Activated CD4-positive, alpha-beta T cell treated with anti-CD3 and anti-CD28 coated beads, Interleukin-2, amount 10 ng/mL, durations not matched to agents 7 days and 5 days (primary cell): ENCODE measurements around the gene AK1. TPM values are rescaled to one million over a fixed set of nuclear protein-coding genes. Genes with fewer than 3 reads are reported as not detected.
"Not testable (repeated sequence)": the region's sequence is repeated elsewhere in the genome, so short reads cannot be mapped to it uniquely, and the experiment has no call there.

ENCODE experiments used
- CTCF ChIA-PET: fragments of 350-600 bp; sonication (Branson Sonifier 250); formaldehyde crosslinking; loops from one replicate; lab custom pipeline; 2021; ENCODE audit warnings: antibody characterized with exemption; lab: Charles Lee
- POLR2A ChIA-PET: fragments of 350-600 bp; sonication (Branson Sonifier 250); formaldehyde crosslinking; loops from one replicate; lab custom pipeline; 2021; ENCODE audit warnings: antibody characterized with exemption; lab: Charles Lee
- DNase-seq: peaks from one replicate; pipeline ENCODE4 v3.0.0-alpha.2; 2020
- H3K27ac Mint-ChIP-seq: one replicate; pipeline ENCODE4 v1.8.0; 2021; ENCODE audit warnings: mild to moderate bottlenecking, moderate library complexity, mixed read lengths
- H3K27me3 Mint-ChIP-seq: one replicate; pipeline ENCODE4 v1.8.0; 2021; ENCODE audit warnings: mixed read lengths
- H3K36me3 Mint-ChIP-seq: one replicate; pipeline ENCODE4 v1.8.0; 2021; ENCODE audit warnings: low read depth, mixed read lengths
- H3K4me1 Mint-ChIP-seq: one replicate; pipeline ENCODE4 v1.8.0; 2021; ENCODE audit warnings: mixed read lengths
- H3K4me3 Mint-ChIP-seq: one replicate; pipeline ENCODE4 v1.8.0; 2021; ENCODE audit warnings: mild to moderate bottlenecking, moderate library complexity, mixed read lengths
- H3K9me3 Mint-ChIP-seq: one replicate; pipeline ENCODE4 v1.8.0; 2021; ENCODE audit warnings: mixed read lengths
- total RNA-seq, 2 experiments: library from RNA; stranded (reverse); gene quantifications; one replicate each; pipeline ENCODE4 v1.2.3, GENCODE V29; 2021

The AK1 gene
- total RNA-seq, 2 experiments from 2014 or later: 53.7 to 62.3 TPM

DNA sequence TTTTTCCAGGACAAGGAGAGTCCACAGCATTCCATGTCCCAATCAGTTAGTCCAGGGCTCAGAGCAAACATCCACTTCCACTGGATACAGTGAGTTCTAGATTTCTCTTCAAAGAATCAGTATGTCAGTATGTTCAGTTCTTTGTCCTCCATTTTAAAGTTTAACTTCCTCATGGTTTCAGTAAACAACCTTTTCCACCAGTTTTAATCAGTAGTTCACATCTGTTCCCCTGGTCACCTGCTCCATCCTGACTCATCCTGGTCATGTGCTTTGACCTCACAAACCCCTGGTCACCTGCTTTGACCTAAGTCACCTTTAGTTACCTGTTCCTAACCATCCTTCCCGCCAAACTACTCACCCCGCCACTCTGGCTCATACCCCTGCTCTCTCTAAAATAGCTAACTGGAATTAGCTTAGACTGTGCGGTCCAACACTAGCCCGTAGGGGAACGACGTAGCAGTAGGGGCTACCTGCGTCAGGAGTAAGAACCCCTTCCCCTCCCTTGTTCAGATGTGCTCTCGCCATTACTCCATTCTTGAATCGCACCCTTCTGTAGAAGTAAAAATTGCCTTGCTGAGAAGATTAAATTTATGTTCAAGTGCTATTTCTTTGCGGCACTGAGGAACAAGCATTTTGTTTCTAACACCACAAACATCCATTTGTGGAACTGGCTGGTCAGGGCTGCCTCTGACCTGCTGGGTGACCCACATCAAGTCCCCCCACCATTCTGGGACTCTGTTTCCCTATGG is 28.5 kb downstream of the AK1 start:
- Mint-ChIP-seq H3K27me3 (no peaks in the 10 kb centered on the region), H3K4me3 (no peak overlapping the region), H3K4me1 (peaks cover 26% of the 10 kb centered on the region), H3K9me3 (peaks cover 27% of the 10 kb centered on the region), H3K27ac (no peak overlapping the region), H3K36me3 (peaks cover 35% of the 10 kb centered on the region)
- POLR2A ChIA-PET: no interaction called here
- no peak for DNase-seq
- CTCF ChIA-PET: interaction anchor here (2.4 kb wide), 1 partner anchor 21 kb away, joined by 6 read pairs; no protein-coding TSS in a partner anchor

DNA sequence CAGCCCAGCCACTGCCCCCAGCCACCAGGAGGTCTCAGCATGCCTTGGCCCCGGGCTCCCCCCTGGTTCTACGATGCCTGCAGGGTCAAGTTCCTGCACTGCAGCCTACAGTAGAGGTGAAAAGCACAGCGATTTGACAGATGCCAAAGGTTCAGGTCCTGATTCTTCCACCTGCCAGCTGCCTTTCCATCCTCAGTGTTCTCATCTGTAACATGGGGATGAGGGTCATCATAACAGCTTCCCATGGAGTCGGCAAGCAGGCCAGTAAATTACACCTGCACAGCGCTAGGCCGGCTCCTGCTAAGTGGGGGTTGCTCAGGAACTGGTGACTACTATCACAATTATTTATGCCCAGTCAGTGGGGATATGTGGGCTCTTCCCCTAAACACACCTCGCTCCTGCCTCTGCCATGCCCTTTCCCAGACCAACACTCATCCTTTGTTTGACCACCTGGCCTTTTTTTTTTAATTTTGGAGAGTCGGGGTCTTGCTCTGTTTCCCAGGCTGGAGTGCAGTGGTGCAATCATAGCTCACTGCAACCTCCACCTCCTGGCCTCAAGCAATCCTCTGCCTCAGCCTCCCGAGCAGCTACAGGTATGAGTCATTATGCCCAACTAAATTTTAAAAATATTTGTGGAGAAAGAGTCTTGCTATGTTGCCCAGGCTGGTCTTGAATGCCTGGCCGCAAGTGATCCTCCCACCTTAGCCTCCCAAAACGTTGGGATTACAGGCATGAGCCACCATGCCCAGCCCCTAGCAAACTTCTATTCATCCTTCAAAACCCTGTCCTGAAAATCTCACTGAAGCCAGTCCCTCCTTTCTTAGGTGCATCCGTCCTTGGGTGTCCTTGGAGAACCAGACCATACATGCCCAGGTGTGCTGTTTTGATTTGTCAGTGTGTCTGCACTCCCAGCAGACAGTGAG is 29.4 kb downstream of the AK1 start:
- CTCF ChIA-PET: interaction anchor here (1.3 kb wide), 1 partner anchor 22 kb away, joined by 5 read pairs; no protein-coding TSS in a partner anchor
- POLR2A ChIA-PET: no interaction called here
- H3K4me3 Mint-ChIP-seq: no peak overlapping the region
- H3K36me3 Mint-ChIP-seq: peaks cover 35% of the 10 kb centered on the region
- H3K27me3 Mint-ChIP-seq: no peaks in the 10 kb centered on the region
- H3K9me3 Mint-ChIP-seq: peaks cover 27% of the 10 kb centered on the region
- peaks cover 19% of the 10 kb centered on the region for H3K4me1 Mint-ChIP-seq
- DNase-seq: no peak
- no peak overlapping the region for H3K27ac Mint-ChIP-seq

DNA sequence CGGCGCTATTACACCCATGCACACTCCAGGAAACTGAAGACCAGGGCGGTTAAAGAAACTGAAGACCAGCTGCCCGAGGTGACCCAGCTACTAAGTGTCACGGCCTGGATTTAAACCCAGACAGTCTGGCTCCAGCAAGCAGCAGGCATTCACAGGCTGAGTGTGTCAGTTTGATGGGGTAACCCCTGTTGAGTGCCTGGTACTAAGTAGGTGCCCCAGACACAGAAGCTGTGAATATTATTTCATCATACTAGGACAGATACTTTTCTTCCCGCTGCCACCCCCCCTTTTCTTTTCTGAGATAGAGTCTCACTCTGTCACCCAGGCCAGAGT is 30.3 kb downstream of the AK1 start:
- Mint-ChIP-seq H3K4me1 (peaks cover 11% of the 10 kb centered on the region), H3K36me3 (peaks cover 33% of the 10 kb centered on the region), H3K27ac (no peak overlapping the region), H3K27me3 (no peaks in the 10 kb centered on the region), H3K9me3 (peaks cover 25% of the 10 kb centered on the region), H3K4me3 (no peak overlapping the region)
- POLR2A ChIA-PET: no interaction called here
- CTCF ChIA-PET: interaction anchor here (0.9 to 1.6 kb wide), 4 partner anchors 8 to 23 kb away, joined by 3 to 5 read pairs (median 3); no protein-coding TSS in a partner anchor
- no peak for DNase-seq

DNA sequence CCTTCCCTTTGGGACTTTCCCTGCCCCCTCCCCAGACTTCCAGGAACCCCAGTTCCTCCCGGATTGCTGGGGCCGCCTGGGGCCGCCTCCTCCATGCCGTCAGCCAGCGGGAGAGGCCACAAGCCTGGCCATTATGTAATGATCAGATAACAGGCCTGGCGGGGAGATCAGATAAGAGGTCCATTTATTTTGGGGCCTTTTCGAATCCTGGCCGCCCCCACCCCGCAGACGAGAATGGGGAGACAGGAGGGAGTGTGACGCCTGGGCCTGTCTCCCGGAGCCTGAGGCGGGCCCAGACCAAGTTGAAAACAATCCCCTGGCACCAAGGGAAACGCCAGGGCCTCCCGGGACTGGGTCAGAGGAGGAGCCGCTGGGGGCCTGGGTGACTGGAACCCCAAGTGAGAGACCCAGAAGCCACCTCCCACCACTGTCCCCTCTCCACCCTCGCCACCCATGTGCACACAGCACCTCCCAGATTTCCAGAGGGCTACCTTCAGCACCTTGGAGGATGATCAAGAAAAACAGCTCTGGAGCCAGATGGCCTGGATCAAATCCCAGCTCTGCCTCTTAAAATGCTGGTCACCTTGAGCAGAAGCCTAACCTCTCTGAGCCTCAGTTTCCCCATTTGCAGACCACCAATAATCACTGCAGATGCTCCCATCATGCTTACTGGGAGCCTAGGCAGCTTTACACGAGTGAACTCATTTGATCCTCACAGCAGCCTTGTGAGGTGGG is 30.9 kb downstream of the AK1 start:
- DNase-seq: no peak
- Mint-ChIP-seq H3K27me3 (no peaks in the 10 kb centered on the region), H3K27ac (no peak overlapping the region), H3K4me3 (no peak overlapping the region), H3K4me1 (peaks cover 5% of the 10 kb centered on the region), H3K36me3 (peaks cover 28% of the 10 kb centered on the region), H3K9me3 (peaks cover 25% of the 10 kb centered on the region)
- ChIA-PET CTCF (interaction anchor here (0.9 to 1.6 kb wide), 4 partner anchors 8 to 23 kb away, joined by 3 to 5 read pairs (median 3); no protein-coding TSS in a partner anchor), POLR2A (no interaction called here)

DNA sequence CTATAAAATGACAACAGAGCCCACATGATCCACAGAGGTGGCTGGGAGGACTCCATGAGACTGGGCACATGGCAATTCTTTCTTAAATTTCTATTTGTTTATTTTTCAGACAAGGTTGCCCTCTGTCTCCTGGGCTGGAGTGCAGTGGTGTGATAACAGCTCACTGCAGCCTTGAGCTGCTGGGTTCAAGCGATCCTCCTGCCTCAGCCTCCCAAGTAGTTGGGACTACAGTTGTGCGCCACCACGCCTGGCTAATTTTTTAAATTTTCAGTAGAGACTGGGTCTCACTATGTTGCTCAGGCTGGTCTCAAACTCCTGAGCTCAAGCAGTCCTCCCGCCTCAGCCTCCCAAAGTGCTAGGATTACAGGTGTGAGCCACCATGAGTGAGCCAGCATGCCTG is 31.9 kb downstream of the AK1 start:
- POLR2A ChIA-PET: interaction anchor here (0.7 kb wide), 1 partner anchor 17 kb away, joined by 4 read pairs; no protein-coding TSS in a partner anchor
- CTCF ChIA-PET: interaction anchor here (0.6 to 1.6 kb wide), 2 partner anchors 9 to 24 kb away, joined by 3 to 4 read pairs; no protein-coding TSS in a partner anchor
- H3K27ac Mint-ChIP-seq: not testable (repeated sequence)

DNA sequence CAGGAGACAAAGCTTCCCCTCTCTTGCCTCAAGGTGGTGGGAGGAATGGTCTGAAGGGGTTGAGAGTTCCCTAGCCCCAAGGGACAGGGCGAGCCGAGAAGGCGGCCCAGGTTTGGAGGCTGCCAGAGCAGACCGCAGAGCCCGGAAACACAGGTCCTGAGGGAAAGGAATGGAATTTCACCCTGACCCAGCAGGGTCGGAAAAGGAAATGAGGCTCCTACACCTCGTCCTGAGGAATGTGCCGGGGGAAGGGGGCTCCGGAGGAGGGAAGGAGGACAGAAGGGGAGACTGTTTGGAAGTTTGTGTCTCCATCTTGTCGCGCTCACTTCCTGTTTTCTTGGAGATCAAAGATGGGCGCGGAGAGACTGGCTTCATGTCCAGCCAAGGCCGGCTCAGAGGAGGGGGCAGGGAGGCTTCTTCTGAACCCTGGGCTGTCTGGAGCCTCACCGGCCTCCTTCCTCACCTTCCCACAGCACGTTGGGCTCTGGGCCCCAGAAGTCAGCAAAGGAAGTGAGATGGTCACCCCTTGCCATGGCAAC is 32.6 kb downstream of the AK1 start:
- peaks cover 20% of the 10 kb centered on the region for H3K9me3 Mint-ChIP-seq
- H3K27ac Mint-ChIP-seq: no peak overlapping the region
- H3K4me3 Mint-ChIP-seq: no peak overlapping the region
- H3K36me3 Mint-ChIP-seq: peaks cover 16% of the 10 kb centered on the region
- H3K4me1 Mint-ChIP-seq: peaks cover 2% of the 10 kb centered on the region
- no peaks in the 10 kb centered on the region for H3K27me3 Mint-ChIP-seq
- no peak for DNase-seq
- POLR2A ChIA-PET: interaction anchor here (0.7 kb wide), 1 partner anchor 17 kb away, joined by 4 read pairs; no protein-coding TSS in a partner anchor
- CTCF ChIA-PET: interaction anchor here (0.6 to 1.5 kb wide), 4 partner anchors 23 to 273 kb away, joined by 3 to 4 read pairs (median 4); no protein-coding TSS in a partner anchor

More for the DNA sequence above, 31.9 kb downstream of the AK1 start:
- not testable (repeated sequence) for DNase-seq, H3K4me1 Mint-ChIP-seq, H3K4me3 Mint-ChIP-seq, H3K27me3 Mint-ChIP-seq
- peaks cover 23% of the 10 kb centered on the region for H3K36me3 Mint-ChIP-seq
- peaks cover 24% of the 10 kb centered on the region for H3K9me3 Mint-ChIP-seq

DNA sequence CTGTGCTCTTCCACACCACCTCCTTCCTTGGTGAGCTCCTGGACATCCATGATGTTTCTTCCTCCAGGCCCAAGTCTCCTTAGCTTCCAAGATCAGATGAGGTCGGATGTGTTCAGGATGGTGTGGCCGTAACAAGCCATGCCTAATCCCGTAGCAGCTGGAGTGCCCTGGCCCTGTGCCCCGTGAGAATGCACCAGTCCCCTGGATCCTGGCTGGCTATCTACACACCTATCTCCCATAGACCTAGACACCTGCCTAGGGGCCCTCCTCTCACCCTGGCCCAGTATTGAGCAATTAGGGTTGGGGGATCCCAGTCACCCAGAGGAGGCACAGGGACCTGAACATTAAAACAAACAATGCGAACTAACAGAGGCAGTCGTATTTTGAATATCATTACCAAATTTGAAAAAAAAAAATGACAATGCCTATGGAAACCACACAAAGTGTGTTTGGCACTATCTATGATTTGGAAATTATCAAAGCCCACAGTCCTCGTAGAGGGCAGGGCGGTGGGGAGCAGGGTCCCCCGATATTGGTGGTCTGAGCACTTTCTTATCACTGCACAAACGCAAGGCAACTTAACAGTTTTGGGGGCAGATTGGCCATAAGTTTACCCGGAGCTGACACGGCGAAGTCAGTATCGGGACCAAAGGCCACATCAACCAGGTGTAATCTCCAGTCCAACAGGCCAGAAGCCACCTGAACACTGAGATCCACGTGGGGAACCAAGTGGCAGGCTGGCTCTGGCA is 36.2 kb downstream of the AK1 start:
- Mint-ChIP-seq H3K9me3 (no peaks in the 10 kb centered on the region), H3K27me3 (no peaks in the 10 kb centered on the region), H3K27ac (no peak overlapping the region), H3K36me3 (no peaks in the 10 kb centered on the region), H3K4me1 (peaks cover 2% of the 10 kb centered on the region), H3K4me3 (no peak overlapping the region)
- ChIA-PET CTCF (interaction anchor here (1.8 to 2.4 kb wide), 2 partner anchors 11 to 22 kb away, joined by 3 to 8 read pairs; no protein-coding TSS in a partner anchor), POLR2A (no interaction called here)
- DNase-seq: no peak

DNA sequence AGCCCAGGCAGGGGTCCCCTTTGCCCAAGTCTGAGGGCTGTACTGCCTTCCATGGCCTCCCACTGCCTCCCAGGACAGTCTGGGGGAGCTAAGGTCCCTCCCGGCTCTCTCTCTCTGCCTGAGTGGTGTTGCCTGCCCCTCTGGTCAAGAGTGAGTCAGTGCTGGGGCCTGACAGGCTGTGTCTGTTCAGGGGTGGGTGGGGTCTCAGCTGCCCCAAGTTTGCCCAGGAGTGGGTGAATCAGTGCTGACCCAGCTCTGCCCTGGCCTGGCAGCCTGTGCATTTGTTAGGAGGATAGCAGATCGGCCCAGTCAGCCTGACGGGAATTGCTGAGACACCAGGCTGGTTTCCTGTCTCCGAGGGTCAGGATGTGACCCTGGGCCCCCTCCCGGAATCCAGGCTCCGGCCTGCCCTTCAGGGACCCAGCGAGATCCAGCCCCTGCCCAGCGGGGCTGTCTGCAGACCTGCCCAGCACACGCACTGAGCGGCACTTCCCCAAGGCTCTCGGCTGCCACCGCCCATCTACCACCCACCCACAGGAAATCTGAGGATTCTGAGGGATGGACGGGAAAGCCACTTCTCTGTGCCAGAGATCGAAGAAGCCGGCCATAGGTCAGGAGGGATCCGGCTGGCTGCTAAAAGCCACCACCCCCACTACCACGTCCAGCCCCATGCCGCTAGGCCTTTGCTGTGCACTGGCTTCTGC is 38.9 kb downstream of the AK1 start:
- ChIA-PET POLR2A (no interaction called here), CTCF (no interaction called here)
- Mint-ChIP-seq H3K4me3 (no peak overlapping the region), H3K27ac (no peak overlapping the region), H3K27me3 (no peaks in the 10 kb centered on the region), H3K36me3 (no peaks in the 10 kb centered on the region), H3K4me1 (peaks cover 4% of the 10 kb centered on the region), H3K9me3 (no peaks in the 10 kb centered on the region)
- no peak for DNase-seq

DNA sequence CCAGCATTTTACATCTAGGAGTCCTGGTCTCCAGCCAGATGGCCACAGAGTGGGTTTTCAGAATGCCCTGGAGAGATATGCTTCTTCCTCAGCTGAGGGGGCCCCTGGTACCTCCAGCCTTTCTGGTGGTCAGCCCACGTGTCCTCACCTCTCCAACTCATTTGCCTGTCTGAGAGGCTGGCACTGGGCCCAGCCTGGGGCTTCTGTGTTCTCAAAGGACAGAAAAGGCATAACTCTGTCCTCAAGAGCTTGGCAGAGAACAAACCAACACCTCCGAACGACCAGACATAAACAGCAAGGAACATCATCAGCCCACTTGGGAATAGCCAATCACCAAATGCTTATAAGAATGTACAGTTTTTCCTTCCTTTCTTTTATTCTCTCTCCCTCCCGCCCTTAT is 40.1 kb downstream of the AK1 start:
- no peaks in the 10 kb centered on the region for H3K36me3 Mint-ChIP-seq
- H3K4me3 Mint-ChIP-seq: no peak overlapping the region
- peaks cover 9% of the 10 kb centered on the region for H3K4me1 Mint-ChIP-seq
- ChIA-PET CTCF (interaction anchor here (1.9 kb wide), 1 partner anchor 33 kb away, joined by 11 read pairs; no protein-coding TSS in a partner anchor), POLR2A (no interaction called here)
- H3K27ac Mint-ChIP-seq: no peak overlapping the region
- H3K27me3 Mint-ChIP-seq: no peaks in the 10 kb centered on the region
- no peak for DNase-seq
- H3K9me3 Mint-ChIP-seq: no peaks in the 10 kb centered on the region

DNA sequence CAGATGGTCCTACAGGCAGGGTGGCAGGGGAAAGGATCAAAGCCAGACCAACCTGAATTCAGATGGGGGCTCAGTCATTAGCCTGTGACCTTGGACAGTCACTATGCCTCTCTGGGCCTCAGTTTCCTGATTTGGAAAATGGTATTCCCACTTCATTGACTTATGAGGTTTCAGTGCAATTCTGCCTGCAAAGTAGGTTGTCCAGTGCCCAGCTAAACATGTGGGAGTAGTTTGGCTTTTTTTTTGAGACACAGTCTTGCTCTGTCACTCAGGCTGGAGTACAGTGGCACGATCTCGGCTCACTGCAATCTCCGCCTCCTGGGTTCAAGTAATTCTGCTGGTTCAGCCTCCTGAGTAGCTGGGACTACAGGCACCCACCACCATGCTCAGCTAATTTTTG is 40.9 kb downstream of the AK1 start:
- H3K27me3 Mint-ChIP-seq, H3K36me3 Mint-ChIP-seq, H3K27ac Mint-ChIP-seq, H3K4me3 Mint-ChIP-seq, POLR2A ChIA-PET, H3K9me3 Mint-ChIP-seq, DNase-seq: not testable (repeated sequence)
- CTCF ChIA-PET: interaction anchor here (1.9 kb wide), 1 partner anchor 33 kb away, joined by 11 read pairs; no protein-coding TSS in a partner anchor
- H3K4me1 Mint-ChIP-seq: peaks cover 12% of the 10 kb centered on the region

DNA sequence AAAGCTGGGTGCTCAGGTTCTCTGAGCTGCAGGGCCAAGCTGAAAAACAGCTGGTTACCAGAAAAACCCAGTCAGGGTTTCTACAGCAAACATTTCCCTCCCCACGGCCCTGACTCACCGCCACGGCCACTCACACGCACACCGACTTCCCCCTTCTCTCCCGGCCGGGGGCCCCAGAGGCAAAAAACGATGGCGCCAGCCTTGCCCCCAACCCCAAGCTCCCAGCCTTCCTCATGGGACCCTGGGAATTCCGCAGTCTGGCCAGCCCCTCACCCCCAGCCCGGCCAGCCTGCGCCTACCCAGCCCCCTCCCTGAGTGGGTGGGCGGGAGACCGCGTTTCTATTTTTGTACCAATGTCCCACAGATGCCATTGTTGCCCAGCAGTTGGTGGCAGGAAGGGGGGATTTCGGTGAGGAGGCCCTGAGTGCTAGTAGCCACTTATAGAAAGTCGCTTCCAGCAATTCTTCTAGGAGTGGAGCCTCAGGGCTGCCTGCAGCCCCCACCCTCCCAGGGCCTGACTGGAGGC is 41.4 kb downstream of the AK1 start:
- POLR2A ChIA-PET: no interaction called here
- H3K4me1 Mint-ChIP-seq: peaks cover 12% of the 10 kb centered on the region
- no peaks in the 10 kb centered on the region for H3K9me3 Mint-ChIP-seq
- CTCF ChIA-PET: interaction anchor here (0.7 to 1.9 kb wide), 3 partner anchors 11 to 34 kb away, joined by 3 to 11 read pairs (median 3); no protein-coding TSS in a partner anchor
- H3K36me3 Mint-ChIP-seq: no peaks in the 10 kb centered on the region
- no peak overlapping the region for H3K4me3 Mint-ChIP-seq
- DNase-seq: no peak
- H3K27ac Mint-ChIP-seq: no peak overlapping the region
- H3K27me3 Mint-ChIP-seq: no peaks in the 10 kb centered on the region
